Germinal center (tissue), 1 donor: Measurements from ENCODE around the gene DHX32.
A peak's percentile ranks its signal among the peaks of the same experiment; 100 is the strongest.
"Not testable (repeated sequence)": the region's sequence is repeated elsewhere in the genome, so short reads cannot be mapped to it uniquely, and the experiment has no call there.

ENCODE experiments used
- DNase-seq: peaks from one replicate; pipeline ENCODE4 v3.0.0; 2012; ENCODE audit warnings: mixed read lengths, low spot score

Gene DHX32

GRCh38 chr10:125896088-125896934, 15.2 kb upstream of the DHX32 start, which contains the start of gene FANK1:
Gene FANK1 (plus strand): TSS chr10:125896564. CDS start chr10:125896643, 79 bp downstream.
- DNase-seq, result peak; percentile 59

GRCh38 chr10:125895130-125896087, 14.3 kb upstream of the DHX32 start:
- peak; percentile 16 for DNase-seq

GRCh38 chr10:125894176-125894575, 13.1 kb upstream of the DHX32 start:
- DNase-seq, result not testable (repeated sequence)

- not testable (repeated sequence) for DNase-seq
These were observed 11.3 kb upstream of the DHX32 start for GRCh38 chr10:125892402-125892801.

DNA sequence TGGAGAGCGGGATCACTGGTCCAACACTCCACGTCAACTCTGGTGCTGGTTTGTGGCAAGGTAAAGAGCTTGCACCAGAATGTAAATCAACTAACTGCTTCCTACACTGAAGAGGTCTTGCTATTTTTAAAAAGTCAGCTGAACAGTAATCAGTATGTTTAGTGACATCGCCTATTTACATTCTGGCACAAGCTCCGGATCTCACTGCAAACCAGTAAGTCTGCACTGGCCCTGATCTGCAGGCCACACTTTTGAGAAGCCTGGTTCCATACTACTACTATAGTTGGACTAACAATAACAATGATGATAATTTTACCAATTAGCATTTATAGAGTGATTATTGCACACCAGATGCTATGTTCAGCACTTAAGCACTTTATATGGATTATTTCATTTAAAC, 8.3 kb upstream of the DHX32 start:
- not testable (repeated sequence) for DNase-seq

GRCh38 chr10:125886914-125887512, 5.9 kb upstream of the DHX32 start:
- DNase-seq, result no peak

- DNase-seq, result no peak
These were observed 2.1 kb upstream of the DHX32 start for GRCh38 chr10:125883211-125883610.

DNA sequence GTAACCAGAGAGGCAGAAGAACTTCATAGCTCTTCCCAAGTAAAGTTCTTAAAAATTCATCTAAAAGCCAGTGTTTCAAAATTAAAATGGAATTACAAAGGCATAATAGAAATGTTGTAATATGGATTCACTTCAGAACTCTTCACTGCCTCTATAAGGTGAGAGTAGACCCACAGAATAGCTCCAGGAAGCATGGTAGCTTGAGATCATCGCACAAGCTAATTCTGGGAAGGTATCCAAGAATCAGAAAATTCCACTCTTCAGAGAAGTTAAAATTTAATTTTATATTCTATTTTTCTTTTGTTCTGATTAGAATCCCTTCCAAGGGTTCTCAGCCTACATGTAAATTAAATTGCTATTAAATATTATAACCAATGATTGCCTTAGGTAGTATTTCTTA, 1.5 kb upstream of the DHX32 start:
- DNase-seq, result no peak

DNA sequence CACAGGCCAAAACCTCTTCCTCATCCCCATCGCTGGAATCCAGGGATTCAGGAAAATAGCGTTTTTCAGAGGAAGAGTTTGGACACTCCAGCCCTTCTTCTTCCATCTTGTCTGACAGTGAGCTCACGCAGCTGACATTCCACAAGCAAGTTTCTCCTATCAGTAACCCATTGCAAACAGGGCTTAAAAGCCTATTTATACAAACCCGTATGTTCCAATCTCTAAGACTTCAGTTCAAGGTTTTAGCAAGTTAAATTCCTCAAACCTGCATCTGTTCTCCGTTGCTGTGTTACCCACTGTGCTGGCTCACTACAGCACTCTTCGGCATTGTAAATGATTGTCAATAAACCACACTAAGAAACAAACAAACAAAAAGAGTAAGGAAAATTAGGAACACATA, 373 bp downstream of the DHX32 start:
- no peak for DNase-seq

DNA sequence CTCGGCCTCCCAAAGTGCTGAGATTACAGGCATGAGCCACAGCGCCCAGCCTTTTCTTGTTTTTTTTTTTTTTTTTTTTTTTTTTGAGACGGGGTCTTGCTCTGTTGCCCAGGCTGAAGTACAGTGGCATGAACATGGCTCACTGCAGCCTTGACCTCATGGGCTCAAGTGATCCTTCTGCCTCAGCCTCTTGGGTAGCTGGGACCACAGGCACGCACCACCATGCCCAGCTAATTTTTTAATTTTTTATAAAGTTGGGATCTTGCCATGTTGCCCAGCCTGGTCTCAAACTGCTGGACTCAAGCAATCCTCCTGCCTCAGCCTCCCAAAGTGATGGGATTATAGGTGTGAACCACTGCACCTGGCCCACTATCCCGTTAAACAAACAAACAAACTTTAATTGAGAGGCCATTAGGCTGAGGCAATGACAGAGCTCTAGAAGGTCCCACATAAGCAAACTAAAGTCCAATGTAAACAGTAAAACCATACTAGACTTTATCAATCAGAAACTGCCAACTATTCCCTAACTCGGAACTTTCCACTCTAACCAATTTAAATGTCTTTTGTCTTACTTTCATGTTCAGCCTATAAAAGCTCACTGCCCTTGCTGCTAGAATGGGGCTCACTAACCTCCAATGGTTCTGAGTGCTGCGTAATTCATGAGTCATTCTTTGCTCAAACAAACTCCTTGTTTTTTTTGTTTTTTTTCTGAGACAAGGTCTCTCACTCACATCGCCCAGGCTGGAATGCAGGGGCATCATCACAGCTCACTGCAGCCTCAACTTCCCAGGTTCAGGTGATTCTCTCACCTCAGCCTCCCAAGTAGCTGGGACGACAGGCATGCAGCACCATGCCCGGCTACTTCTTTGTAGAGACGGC, 1.9 kb downstream of the DHX32 start:
- no peak for DNase-seq

GRCh38 chr10:125871338-125871737, 9.8 kb downstream of the DHX32 start:
- DNase-seq, result no peak

- no peak for DNase-seq
These were observed 12.6 kb downstream of the DHX32 start for GRCh38 chr10:125868372-125868975.

- no peak for DNase-seq
These were observed 14.6 kb downstream of the DHX32 start for GRCh38 chr10:125866421-125867029.

DNA sequence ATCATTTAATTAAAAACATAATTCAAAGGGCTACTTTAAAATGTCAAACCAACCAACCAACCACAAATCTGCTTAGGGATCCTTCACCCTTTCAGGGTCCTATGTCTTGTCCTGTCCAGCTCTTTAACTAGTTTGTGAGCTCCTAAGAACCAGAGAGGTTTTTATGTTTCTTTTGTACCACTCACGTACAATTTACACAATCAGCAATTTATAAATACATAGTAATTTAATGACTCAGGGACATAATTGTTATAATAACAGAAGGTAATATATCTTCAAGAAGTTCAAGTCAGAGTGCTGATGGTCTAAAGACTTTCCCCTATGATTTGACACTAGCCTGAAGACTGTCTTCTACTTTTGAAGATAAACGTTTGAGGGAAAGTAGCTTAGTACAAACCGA, 16.0 kb downstream of the DHX32 start:
- DNase-seq, result no peak

GRCh38 chr10:125859128-125859817, 21.8 kb downstream of the DHX32 start:
- DNase-seq, result no peak

- DNase-seq, result no peak
These were observed 23.8 kb downstream of the DHX32 start for GRCh38 chr10:125857185-125857760.

DNA sequence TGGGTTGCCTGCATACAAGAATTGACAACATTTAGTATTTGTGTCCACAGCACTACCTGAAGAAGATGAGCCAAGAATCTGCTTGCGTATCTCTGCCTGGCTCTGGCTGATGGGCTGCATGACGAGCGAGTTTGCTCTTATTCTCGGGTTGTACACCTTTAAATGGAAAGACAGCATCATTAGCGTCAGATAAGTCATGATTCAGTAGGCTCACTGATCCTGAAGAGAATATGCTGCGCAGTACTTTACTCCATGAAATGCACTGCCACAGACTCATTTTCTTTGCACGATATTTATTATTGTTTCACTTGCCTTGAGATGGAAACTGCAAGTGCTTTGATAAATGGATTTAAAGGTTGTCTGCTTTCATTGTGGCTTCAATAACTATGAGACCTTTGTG, 28.6 kb downstream of the DHX32 start:
- DNase-seq, result no peak

GRCh38 chr10:125850766-125851731, 30.0 kb downstream of the DHX32 start:
- DNase-seq, result no peak
